ENCODE results near the gene ACTR1B.
"Not testable (repeated sequence)": the region's sequence is repeated elsewhere in the genome, so short reads cannot be mapped to it uniquely, and the experiment has no call there.

DNA sequence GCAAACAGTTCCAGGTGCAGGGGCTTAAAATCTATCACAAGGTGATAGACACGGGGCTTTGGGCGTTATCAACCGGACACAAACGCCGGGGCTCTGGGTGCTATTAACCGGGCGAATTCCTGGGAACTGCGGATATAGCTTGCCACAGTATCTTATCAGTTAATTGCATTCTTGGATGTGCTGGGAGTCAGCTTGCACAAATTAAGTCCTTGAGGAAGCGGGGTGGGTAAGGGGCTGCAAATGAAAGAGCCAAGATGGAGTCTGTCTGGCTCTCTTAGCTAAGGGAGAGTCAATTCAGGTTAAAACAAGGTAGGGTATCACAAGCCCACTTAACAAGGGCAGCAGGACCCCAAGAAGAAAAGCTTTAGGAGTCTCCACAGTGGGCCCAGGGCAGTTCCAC lies 48.3 kb upstream of the ACTR1B start:
- TF ChIP-seq ZNF274 (IDR thresholded peaks at IDR 0.05; ENCODE audit: low read depth, low read length); YY1 (IDR thresholded peaks at IDR 0.05; ENCODE audit: insufficient read depth, insufficient read length): not testable (repeated sequence)

All from NT2/D1 (cell line).